GM21381 (cell line): Measurements from ENCODE around the gene PRKAG2.
"Not testable (repeated sequence)": the region's sequence is repeated elsewhere in the genome, so short reads cannot be mapped to it uniquely, and the experiment has no call there.

ENCODE experiments used
- ATAC-seq: cut with Tn5 transposase; IDR thresholded peaks from one replicate; pipeline ENCODE4 v1.9.1; 2021; ENCODE audit warnings: mild to moderate bottlenecking, moderate library complexity; ENCODE audit not compliant: unreplicated experiment

The PRKAG2 gene

DNA sequence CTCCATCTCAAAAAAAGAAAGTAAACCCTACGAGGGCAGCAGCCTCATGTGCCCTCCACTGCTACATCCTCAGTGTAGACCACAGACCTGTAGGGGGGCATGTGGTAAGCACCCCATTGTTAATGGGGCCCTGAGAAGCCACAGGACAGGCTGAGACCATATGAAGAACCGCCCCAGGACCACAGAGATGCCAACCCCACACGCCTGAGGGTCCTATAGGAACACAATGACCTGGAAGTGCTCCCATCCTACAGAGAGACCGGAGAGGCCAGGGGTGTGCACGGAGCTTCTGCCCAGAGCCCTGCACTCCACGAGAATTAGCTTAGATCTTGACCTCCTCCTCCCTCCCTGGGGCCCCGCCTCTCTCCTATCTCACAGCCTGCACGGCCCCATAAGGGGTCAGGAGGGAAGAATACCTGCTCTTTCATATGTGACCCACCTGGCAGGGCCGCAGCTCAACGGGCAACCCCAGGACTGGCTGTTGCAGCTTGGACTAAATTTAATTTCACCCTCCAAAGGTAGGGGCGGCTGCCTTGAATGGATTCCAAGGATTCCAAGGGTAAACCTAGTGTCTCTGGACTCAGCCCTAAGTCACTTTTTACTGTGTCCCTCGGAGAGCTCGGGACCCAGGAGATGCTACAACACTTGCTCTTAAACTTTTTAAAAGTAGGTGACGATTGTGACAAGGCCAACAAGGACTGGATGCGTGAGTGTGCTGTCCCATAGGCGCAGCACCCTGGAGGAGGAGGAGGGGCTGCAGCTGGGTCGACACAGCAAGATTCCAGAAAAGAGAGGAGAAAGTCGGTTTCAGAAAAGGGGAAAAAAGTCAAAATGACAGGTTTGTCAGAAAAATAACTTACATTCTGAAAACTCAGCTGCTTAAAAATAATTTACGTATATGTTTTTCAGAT, 24.2 kb downstream of the PRKAG2 start:
- ATAC-seq: no peak

DNA sequence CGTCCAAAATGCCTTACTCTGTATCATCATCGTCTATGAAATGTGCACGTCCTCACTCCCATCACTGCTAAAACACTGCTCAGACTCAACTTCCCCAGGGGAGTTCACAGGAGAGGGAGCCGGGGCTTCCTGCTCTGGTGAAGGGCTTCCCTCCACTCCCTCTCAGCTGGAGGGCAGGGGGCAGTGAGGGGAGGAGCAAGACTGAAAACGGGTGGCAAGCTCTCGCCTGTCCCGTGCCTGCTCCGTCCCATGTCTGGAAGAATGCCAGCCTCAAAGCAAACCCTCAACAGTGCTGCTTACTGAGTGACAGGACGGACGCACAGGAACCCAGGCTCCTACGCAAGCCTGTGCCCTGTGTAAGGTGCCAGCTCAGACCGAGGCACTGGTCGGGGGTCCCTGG, 25.1 kb downstream of the PRKAG2 start:
- ATAC-seq: no peak

GRCh38 chr7:151851145-151851751, 25.7 kb downstream of the PRKAG2 start:
- no peak for ATAC-seq

GRCh38 chr7:151850491-151851124, 26.3 kb downstream of the PRKAG2 start:
- ATAC-seq: no peak

DNA sequence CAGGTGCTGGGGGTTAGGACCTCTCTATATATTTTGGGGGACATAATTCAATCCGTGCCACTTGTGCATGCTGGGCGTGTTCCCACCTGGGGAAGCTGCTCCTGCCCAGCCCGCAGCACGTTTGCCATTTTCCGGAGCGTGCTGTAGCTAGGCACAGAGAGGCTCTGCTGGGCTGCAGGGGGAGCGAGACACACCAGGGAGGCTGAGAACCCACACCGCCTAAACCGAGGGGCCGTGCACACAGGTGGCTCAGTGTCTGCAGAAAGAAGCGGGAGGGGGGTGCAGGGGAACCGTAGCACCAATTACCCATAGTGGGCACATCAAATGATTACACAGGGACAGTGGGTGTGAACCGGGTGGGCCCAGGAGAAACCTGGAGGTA, 27.0 kb downstream of the PRKAG2 start:
- ATAC-seq: no peak

GRCh38 chr7:151849008-151849878, 27.7 kb downstream of the PRKAG2 start:
- ATAC-seq: no peak

DNA sequence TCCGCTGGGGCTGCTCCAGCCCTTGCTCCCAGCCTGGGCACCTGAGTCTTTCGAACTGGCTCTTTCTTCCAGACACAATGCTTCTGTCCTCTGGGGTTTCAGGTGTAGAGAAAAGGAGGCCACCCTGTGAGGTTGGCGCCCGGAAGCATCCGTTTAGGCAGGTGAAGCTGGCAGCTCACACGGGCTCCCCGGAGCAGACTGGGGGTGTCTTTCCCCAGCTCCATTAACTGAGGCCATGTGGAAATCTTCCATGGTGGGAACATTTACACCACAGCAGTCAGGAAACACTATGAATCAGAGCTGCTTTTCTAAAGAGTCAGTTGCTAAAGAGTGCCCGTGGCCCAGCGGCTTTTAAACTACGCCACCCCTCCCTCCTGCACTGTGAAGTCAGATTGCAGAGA, 29.2 kb downstream of the PRKAG2 start:
- no peak for ATAC-seq

DNA sequence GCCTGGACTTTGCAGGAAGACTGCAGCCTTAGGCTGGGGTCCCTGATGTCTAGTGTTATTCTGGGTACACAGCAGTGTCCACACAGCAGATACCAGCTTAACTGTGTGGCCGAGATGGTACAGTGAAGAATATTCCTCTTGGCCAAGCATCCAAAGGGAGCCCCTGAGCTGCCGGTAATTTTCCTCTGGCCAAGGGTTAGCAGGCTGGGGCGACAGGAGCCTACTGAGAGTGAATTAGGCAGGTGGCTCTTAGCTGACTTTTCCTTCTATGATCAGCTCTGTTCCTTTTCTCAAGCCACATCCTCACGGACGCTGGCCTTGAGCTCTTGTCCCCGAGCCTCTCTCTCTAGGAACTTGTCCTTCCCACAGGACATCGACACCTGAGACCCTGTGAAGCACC, 29.8 kb downstream of the PRKAG2 start:
- ATAC-seq: no peak

- no peak for ATAC-seq
Measured at GRCh38 chr7:151845412-151846205, 31.3 kb downstream of the PRKAG2 start.

DNA sequence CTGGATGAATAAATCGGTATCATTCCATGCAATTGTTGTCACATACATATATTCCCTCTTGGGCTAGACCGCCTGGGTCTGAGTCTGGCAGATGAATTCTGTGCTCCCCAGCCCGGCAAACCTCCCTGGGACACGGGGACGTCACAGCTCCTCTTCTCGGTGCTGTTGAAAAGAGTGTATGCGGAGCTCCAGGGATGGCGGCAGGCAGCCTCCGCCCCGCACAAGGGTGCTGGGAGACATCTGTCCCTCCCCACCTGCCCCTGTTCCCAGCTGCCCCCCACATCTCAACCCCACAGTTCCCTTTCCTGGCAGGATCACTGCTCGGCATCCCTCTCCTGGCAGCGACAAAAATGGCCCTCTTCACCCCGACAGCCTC, 32.1 kb downstream of the PRKAG2 start:
- no peak for ATAC-seq

- no peak for ATAC-seq
Measured at GRCh38 chr7:151844071-151844824, 32.7 kb downstream of the PRKAG2 start.

GRCh38 chr7:151843181-151843580, 33.7 kb downstream of the PRKAG2 start:
- ATAC-seq: no peak

DNA sequence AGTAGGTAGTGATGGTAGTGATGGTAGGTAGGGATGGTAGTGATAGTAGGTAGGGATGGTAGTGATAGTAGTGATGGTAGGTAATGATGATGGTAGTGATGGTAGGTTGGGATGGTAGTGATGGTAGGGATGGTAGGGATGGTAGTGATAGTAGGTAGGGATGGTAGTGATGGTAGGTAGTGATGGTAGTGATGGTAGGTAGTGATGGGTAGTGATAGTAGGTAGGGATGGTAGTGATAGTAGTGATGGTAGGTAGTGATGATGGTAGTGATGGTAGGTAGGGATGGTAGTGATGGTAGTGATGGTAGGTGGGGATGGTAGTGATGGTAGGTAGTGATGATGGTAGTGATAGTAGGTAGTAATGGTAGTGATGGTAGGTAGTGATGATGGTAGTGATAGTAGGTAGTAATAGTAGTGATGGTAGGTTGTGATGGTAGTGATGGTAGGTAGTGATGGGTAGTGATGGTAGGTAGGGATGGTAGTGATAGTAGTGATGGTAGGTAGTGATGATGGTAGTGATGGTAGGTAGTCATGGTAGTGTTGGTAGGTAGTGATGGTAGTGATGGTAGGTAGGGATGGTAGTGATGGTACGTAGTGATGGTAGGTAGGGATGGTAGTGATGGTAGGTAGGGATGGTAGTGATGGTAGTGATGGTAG, 35.4 kb downstream of the PRKAG2 start:
- not testable (repeated sequence) for ATAC-seq

DNA sequence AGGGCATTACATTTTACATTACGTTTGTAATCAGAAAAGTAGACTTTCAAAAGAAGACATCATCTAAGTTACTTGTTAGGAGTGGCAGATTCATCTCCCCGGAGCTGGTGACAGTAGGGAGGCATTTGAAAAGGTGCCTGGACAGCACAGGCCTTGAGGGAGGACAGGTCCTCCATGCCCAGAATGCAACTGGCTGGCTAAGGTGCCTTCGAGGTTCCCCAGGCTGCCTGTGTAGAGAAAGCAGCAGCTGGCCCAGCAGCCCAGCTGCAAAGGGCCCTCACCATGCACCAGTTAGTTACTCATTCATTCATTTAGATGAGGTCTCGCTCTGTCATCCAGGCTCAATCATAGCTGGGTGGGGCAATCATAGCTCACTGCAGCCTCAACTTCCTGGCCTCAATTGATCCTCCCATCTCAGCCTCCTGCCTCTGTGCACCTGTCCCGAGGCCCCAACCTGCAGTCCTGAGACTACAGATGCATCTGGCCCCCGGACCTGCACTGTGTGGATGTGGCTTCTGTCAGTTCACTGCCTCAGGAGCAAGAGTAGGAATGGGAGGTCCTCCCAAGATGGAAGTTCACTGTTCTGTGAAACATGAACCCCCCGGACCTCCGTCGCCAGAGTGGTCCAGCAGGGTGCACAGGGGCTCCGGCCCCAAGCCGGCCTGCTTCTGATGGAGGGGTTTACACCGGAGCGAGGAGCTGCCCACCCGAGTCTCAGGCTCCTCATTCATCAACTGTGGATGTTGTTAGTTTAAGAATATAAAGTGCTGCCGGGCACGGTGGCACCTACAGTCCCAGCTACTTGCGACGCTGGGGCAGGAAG, 36.6 kb downstream of the PRKAG2 start:
- ATAC-seq: no peak

DNA sequence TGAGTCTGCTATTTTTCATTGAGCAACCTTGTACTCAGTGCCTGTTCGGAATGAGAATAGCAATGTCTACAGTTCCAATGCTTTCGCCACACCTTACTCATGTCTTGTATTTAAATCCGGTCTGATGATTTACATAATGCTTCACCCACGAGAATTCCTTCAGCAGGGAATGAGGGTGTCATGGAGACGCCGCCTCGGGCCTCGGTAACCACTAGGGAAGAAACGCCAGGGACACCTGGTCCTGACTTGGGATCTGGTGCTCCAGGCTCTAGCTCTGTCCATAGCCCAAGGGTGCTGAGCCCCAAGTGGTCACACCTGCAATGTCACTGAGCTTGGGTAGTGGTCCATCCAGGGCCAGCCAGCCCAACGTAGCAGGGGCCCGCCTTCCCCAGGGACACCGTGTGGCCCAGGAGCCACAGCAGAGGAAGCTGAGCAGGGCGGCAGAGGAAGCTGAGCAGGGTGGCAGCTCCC, 37.4 kb downstream of the PRKAG2 start:
- ATAC-seq: no peak

GRCh38 chr7:151838861-151839381, 38.0 kb downstream of the PRKAG2 start:
- peak; percentile 77 for ATAC-seq

- no peak for ATAC-seq
Measured at GRCh38 chr7:151838072-151838471, 38.8 kb downstream of the PRKAG2 start.
